Astrocyte (in vitro differentiated cells and primary cell): ENCODE results near the gene KLK3.

Experiments used
- CTCF ChIP-seq: IDR thresholded peaks from 2 replicates; pipeline ENCODE4 v1.5.1; 2011; ENCODE audit warnings: low read depth, mild to moderate bottlenecking, inconsistent platforms, low read length, moderate library complexity; ENCODE audit not compliant: insufficient read depth
- EZH2 ChIP-seq: IDR thresholded peaks from 2 replicates; pipeline ENCODE4 v1.6.1; 2012; ENCODE audit warnings: mild to moderate bottlenecking, low read length, inconsistent platforms; ENCODE audit not compliant: insufficient read depth

GRCh38 chr19:50835785-50836542, 18.8 kb upstream of the KLK3 start:
- TF ChIP-seq CTCF: no peak
- TF ChIP-seq EZH2: no peak
